H1 (cell line): ENCODE data around the gene SMIM1. TPM values are rescaled to one million over a fixed set of nuclear protein-coding genes. Genes with fewer than 3 reads are reported as not detected.

Experiments
- ATF2 ChIP-seq: IDR thresholded peaks from 2 replicates; pipeline ENCODE4 v1.6.1; 2012; ENCODE audit warnings: low read length, inconsistent platforms
- BACH1 ChIP-seq: IDR thresholded peaks from 2 replicates; pipeline ENCODE4 v1.6.1; 2012; ENCODE audit warnings: low read length, improper control_type of control experiment
- CREB1 ChIP-seq: IDR thresholded peaks from 2 replicates; pipeline ENCODE4 v1.6.1; 2012; ENCODE audit warnings: inconsistent platforms
- JUN ChIP-seq: IDR thresholded peaks from 2 replicates; pipeline ENCODE4 v1.6.1; 2011; ENCODE audit warnings: low read depth, mild to moderate bottlenecking, improper control_type of control experiment, low read length
- NRF1 ChIP-seq: IDR thresholded peaks from 2 replicates; pipeline ENCODE4 v1.6.1; 2011; ENCODE audit warnings: mild to moderate bottlenecking, low read depth, low read length, improper control_type of control experiment
- SRF ChIP-seq: IDR thresholded peaks from 2 replicates; pipeline ENCODE4 v1.6.1; 2011; ENCODE audit warnings: mild to moderate bottlenecking, low read depth, low read length, moderate library complexity
- polyA plus RNA-seq, 7 experiments: library from polyadenylated mRNA; depleted of rRNA in 3 of 7; stranded (reverse) in 5 of 7; unstranded in 2 of 7; fragments of >200 nt in 5 of 7; fragments of 200-250 nt in 2 of 7; gene quantifications; 1 replicate in 5 of 7; 2 replicates in 1 of 7; 4 replicates in 1 of 7; pipeline versions ENCODE4 v1.2.1 to v1.2.3, GENCODE V29; 2011 to 2013; ENCODE audit warnings: missing spikeins in 2 of 7, mixed read lengths in 2 of 7
- total RNA-seq: library from RNA; stranded (reverse); fragmentation: NEBNext Ultra II Directional; extraction: Animal tissue kit (Norgen Biotek cat#: 25700); gene quantifications from 2 replicates; pipeline ENCODE4 v1.2.1, GENCODE V29; 2021

Gene SMIM1
- total and polyA plus RNA-seq, 2 of the 8 experiments (the other 6 are each of a cell fraction or from before 2014, with no cell fraction given), result 7.7 to 9.7 TPM

GRCh38 chr1:3740752-3741151, 31.8 kb upstream of the SMIM1 start (continued):
- no peak for TF ChIP-seq ATF2
- TF ChIP-seq NRF1, result no peak
- no peak for TF ChIP-seq JUN
- TF ChIP-seq SRF, result no peak
- TF ChIP-seq CREB1, result no peak
- TF ChIP-seq BACH1, result no peak
